HEK293 (cell line): ENCODE data around the gene MAL.

ENCODE experiments used
- CTCF ChIA-PET: fragments of 350-600 bp; formaldehyde crosslinking; extraction: SDS; loops from one replicate; lab custom pipeline; 2021; ENCODE audit warnings: antibody characterized with exemption; lab: Yijun Ruan, JAX
- POLR2A ChIA-PET: fragments of 300-600 bp; formaldehyde crosslinking; extraction: SDS; loops from one replicate; lab custom pipeline; 2020; ENCODE audit warnings: antibody characterized with exemption, inconsistent platforms; lab: Yijun Ruan, JAX
- H3K27ac ChIP-seq: fragments of 200-500 bp; sonication (Bioruptor generic); 2 replicates; pipeline ENCODE4 v1.5.1; 2014; ENCODE audit warnings: low read depth, low read length, control low read depth, inconsistent platforms; ENCODE audit errors: extremely low read depth
- H3K36me3 ChIP-seq, 2 experiments: fragments of 200-500 bp in 1 of 2; sonication (Bioruptor generic) in 1 of 2; 1 replicate in 1 of 2; 2 replicates in 1 of 2; pipeline ENCODE4 v1.5.1; 2014 to 2017; ENCODE audit warnings: inconsistent platforms in 2 of 2, low read length in 2 of 2; ENCODE audit not compliant: control insufficient read depth in 2 of 2, insufficient read depth in 1 of 2
- H3K4me1 ChIP-seq: fragments of 200-500 bp; sonication (Bioruptor generic); 2 replicates; pipeline ENCODE4 v1.5.1; 2014; ENCODE audit warnings: mild to moderate bottlenecking, low read length, inconsistent platforms; ENCODE audit not compliant: control insufficient read depth, insufficient read depth
- H3K4me3 ChIP-seq: 2 replicates; pipeline ENCODE4 v1.5.1; 2011; ENCODE audit warnings: low read depth, mild to moderate bottlenecking, control low read depth, low read length, moderate library complexity
- H3K9me3 ChIP-seq: fragments of 200-500 bp; sonication (Bioruptor generic); 2 replicates; pipeline ENCODE4 v1.5.1; 2014; ENCODE audit warnings: low read depth, low read length, inconsistent platforms; ENCODE audit not compliant: control insufficient read depth, insufficient read depth
- EGR2 ChIP-seq: fragments of 450-650 bp; formaldehyde crosslinking; IDR thresholded peaks from 2 replicates; pipeline ENCODE4 v1.5.1; 2016; ENCODE audit warnings: low read depth, missing biosample characterization, missing genetic modification characterization
- GFI1B ChIP-seq: fragments of 450-650 bp; formaldehyde crosslinking; IDR thresholded peaks from 2 replicates; pipeline ENCODE4 v1.5.1; 2016; ENCODE audit warnings: missing biosample characterization, missing genetic modification characterization
- KLF10 ChIP-seq: fragments of 450-650 bp; IDR thresholded peaks from 2 replicates; pipeline ENCODE4 v1.5.1; 2018; ENCODE audit warnings: missing biosample characterization, mild to moderate bottlenecking, missing genetic modification characterization
- RBAK ChIP-seq: fragments of 450-650 bp; formaldehyde crosslinking; IDR thresholded peaks from 2 replicates; pipeline ENCODE4 v1.5.1; 2016; ENCODE audit warnings: missing biosample characterization, missing genetic modification characterization
- ZNF10 ChIP-seq: fragments of 450-650 bp; formaldehyde crosslinking; IDR thresholded peaks from 2 replicates; pipeline ENCODE4 v1.5.1; 2017; ENCODE audit warnings: missing biosample characterization, missing genetic modification characterization
- ZNF274 ChIP-seq, 2 experiments: fragments of 200-500 bp in 1 of 2; fragments of 450-650 bp in 1 of 2; sonication (Bioruptor generic) in 1 of 2; formaldehyde crosslinking in 1 of 2; IDR thresholded peaks; 2 replicates each; pipeline versions ENCODE4 v1.5.1 to v1.6.1; 2014 to 2016; ENCODE audit warnings: borderline replicate concordance in 1 of 2, inconsistent platforms in 1 of 2, low read length in 1 of 2, missing biosample characterization in 1 of 2, missing genetic modification characterization in 1 of 2
- ZNF341 ChIP-seq: fragments of 450-650 bp; formaldehyde crosslinking; IDR thresholded peaks from 2 replicates; pipeline ENCODE4; 2016; ENCODE audit warnings: low read depth, missing biosample characterization, missing genetic modification characterization
- ZNF394 ChIP-seq: fragments of 450-650 bp; formaldehyde crosslinking; IDR thresholded peaks from 2 replicates; pipeline ENCODE4 v1.5.1; 2016; ENCODE audit warnings: missing biosample characterization, missing genetic modification characterization, mild to moderate bottlenecking, moderate library complexity, borderline replicate concordance
- ZNF404 ChIP-seq: fragments of 450-650 bp; formaldehyde crosslinking; IDR thresholded peaks from 2 replicates; pipeline ENCODE4 v1.5.1; 2017; ENCODE audit warnings: missing biosample characterization, missing genetic modification characterization
- ZNF433 ChIP-seq: fragments of 450-650 bp; formaldehyde crosslinking; IDR thresholded peaks from 2 replicates; pipeline ENCODE4 v1.5.1; 2016; ENCODE audit warnings: missing biosample characterization, missing genetic modification characterization, low read depth
- ZNF48 ChIP-seq: fragments of 450-650 bp; formaldehyde crosslinking; IDR thresholded peaks from 2 replicates; pipeline ENCODE4 v1.5.1; 2016; ENCODE audit warnings: missing biosample characterization, missing genetic modification characterization
- ZNF776 ChIP-seq: fragments of 450-650 bp; formaldehyde crosslinking; IDR thresholded peaks from 2 replicates; pipeline ENCODE4 v1.5.0; 2017; ENCODE audit warnings: missing biosample characterization, missing genetic modification characterization, borderline replicate concordance
- TF ChIP-seq, protein P1 (sequence below): fragments of 450-650 bp; formaldehyde crosslinking; optimal IDR thresholded peaks from 2 replicates; pipeline ENCODE3; 2016; ENCODE audit warnings: missing biosample characterization, mild to moderate bottlenecking, missing genetic modification characterization
- TF ChIP-seq, protein P2 (sequence below): fragments of 450-650 bp; formaldehyde crosslinking; IDR thresholded peaks from 2 replicates; pipeline ENCODE4 v1.5.1; 2017; ENCODE audit warnings: missing biosample characterization, missing genetic modification characterization
- TF ChIP-seq, protein P3 (sequence below): fragments of 450-650 bp; formaldehyde crosslinking; IDR thresholded peaks from 2 replicates; pipeline ENCODE4 v1.5.1; 2017; ENCODE audit warnings: missing biosample characterization, missing genetic modification characterization
- TF ChIP-seq, protein P4 (sequence below): fragments of 450-650 bp; formaldehyde crosslinking; IDR thresholded peaks from 2 replicates; pipeline ENCODE4 v1.5.1; 2016; ENCODE audit warnings: missing biosample characterization, missing genetic modification characterization
- TF ChIP-seq, protein P5 (sequence below): fragments of 450-650 bp; formaldehyde crosslinking; IDR thresholded peaks from 2 replicates; pipeline ENCODE4 v1.5.1; 2016; ENCODE audit warnings: missing biosample characterization, missing genetic modification characterization
- TF ChIP-seq, protein P6 (sequence below): sonication (generic); formaldehyde crosslinking; IDR thresholded peaks from 2 replicates; pipeline ENCODE4 v1.8.1; 2022; ENCODE audit warnings: mild to moderate bottlenecking, moderate library complexity, missing genetic modification reagents
- TF ChIP-seq, protein P7 (sequence below): fragments of 450-650 bp; formaldehyde crosslinking; IDR thresholded peaks from 2 replicates; pipeline ENCODE4 v1.5.1; 2016; ENCODE audit warnings: missing biosample characterization, missing genetic modification characterization
- TF ChIP-seq, protein P8 (sequence below): fragments of 450-650 bp; formaldehyde crosslinking; IDR thresholded peaks from 2 replicates; pipeline ENCODE4 v1.5.1; 2016; ENCODE audit warnings: missing biosample characterization, missing genetic modification characterization

Gene MAL

DNA sequence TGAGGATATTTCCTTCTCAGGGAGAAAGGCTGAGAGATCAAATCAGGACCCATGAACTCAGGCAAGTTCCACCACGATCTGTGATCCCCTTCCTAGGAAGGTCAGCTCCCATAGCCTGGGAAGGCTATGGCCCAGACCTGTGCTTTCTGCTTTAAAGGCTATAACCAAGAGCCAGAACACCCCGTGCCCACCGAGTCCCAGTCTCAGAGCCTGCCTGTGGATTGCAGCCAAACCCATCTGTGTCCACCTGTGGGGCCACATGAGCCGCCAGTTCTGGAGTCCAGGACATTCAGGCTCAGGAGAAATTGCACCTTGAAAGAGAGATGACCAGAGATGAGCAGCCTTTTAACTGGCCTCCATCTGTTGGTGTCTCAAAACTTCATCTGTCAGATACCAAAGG, 46.9 kb downstream of the MAL start:
- H3K9me3 ChIP-seq = no peaks in the 10 kb centered on the region
- ChIA-PET CTCF (interaction anchor here (1.5 kb wide), 1 partner anchor 43 kb away, joined by 6 read pairs; no protein-coding TSS in a partner anchor), POLR2A (no interaction called here)
- H3K4me1 ChIP-seq = no peaks in the 10 kb centered on the region
- no peak overlapping the region for H3K27ac ChIP-seq
- H3K36me3 ChIP-seq = no peaks in the 10 kb centered on the region
- H3K4me3 ChIP-seq = no peak overlapping the region
- no peak for TF ChIP-seq GFI1B
- no peak for TF ChIP-seq KLF10
- TF ChIP-seq ZNF341 (tag by site-specific recombination) = no peak
- no peak for TF ChIP-seq ZNF433
- TF ChIP-seq RBAK = no peak
- no peak for TF ChIP-seq ZNF274 (IDR thresholded peaks at IDR 0.05; ENCODE audit: low read length)
- no peak for TF ChIP-seq ZNF274 (tag by site-specific recombination; IDR thresholded peaks at IDR 0.05; ENCODE audit: borderline replicate concordance)
- TF ChIP-seq, protein P1, sequence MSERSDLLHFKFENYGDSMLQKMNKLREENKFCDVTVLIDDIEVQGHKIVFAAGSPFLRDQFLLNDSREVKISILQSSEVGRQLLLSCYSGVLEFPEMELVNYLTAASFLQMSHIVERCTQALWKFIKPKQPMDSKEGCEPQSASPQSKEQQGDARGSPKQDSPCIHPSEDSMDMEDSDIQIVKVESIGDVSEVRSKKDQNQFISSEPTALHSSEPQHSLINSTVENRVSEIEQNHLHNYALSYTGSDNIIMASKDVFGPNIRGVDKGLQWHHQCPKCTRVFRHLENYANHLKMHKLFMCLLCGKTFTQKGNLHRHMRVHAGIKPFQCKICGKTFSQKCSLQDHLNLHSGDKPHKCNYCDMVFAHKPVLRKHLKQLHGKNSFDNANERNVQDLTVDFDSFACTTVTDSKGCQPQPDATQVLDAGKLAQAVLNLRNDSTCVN (tag by site-specific recombination) = no peak
- TF ChIP-seq, protein P2, sequence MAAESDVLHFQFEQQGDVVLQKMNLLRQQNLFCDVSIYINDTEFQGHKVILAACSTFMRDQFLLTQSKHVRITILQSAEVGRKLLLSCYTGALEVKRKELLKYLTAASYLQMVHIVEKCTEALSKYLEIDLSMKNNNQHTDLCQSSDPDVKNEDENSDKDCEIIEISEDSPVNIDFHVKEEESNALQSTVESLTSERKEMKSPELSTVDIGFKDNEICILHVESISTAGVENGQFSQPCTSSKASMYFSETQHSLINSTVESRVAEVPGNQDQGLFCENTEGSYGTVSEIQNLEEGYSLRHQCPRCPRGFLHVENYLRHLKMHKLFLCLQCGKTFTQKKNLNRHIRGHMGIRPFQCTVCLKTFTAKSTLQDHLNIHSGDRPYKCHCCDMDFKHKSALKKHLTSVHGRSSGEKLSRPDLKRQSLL (tag by site-specific recombination) = no peak
- no peak for TF ChIP-seq ZNF404
- TF ChIP-seq, protein P3, sequence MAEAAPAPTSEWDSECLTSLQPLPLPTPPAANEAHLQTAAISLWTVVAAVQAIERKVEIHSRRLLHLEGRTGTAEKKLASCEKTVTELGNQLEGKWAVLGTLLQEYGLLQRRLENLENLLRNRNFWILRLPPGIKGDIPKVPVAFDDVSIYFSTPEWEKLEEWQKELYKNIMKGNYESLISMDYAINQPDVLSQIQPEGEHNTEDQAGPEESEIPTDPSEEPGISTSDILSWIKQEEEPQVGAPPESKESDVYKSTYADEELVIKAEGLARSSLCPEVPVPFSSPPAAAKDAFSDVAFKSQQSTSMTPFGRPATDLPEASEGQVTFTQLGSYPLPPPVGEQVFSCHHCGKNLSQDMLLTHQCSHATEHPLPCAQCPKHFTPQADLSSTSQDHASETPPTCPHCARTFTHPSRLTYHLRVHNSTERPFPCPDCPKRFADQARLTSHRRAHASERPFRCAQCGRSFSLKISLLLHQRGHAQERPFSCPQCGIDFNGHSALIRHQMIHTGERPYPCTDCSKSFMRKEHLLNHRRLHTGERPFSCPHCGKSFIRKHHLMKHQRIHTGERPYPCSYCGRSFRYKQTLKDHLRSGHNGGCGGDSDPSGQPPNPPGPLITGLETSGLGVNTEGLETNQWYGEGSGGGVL (tag by site-specific recombination) = no peak
- TF ChIP-seq ZNF776 (tag by site-specific recombination) = no peak
- TF ChIP-seq, protein P4, sequence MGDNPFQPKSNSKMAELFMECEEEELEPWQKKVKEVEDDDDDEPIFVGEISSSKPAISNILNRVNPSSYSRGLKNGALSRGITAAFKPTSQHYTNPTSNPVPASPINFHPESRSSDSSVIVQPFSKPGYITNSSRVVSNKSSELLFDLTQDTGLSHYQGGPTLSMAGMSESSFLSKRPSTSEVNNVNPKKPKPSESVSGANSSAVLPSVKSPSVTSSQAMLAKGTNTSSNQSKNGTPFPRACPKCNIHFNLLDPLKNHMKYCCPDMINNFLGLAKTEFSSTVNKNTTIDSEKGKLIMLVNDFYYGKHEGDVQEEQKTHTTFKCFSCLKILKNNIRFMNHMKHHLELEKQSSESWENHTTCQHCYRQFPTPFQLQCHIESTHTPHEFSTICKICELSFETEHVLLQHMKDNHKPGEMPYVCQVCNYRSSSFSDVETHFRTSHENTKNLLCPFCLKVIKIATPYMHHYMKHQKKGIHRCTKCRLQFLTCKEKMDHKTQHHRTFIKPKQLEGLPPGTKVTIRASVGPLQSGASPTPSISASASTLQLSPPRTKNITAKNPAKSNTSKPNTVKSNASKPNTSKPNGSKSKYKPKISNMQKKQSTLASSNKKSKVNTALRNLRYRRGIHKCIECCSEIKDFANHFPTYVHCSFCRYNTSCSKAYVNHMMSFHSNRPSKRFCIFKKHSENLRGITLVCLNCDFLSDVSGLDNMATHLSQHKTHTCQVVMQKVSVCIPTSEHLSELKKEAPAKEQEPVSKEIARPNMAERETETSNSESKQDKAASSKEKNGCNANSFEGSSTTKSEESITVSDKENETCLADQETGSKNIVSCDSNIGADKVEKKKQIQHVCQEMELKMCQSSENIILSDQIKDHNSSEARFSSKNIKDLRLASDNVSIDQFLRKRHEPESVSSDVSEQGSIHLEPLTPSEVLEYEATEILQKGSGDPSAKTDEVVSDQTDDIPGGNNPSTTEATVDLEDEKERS (tag by site-specific recombination) = no peak
- TF ChIP-seq ZNF10 (tag by site-specific recombination) = no peak

DNA sequence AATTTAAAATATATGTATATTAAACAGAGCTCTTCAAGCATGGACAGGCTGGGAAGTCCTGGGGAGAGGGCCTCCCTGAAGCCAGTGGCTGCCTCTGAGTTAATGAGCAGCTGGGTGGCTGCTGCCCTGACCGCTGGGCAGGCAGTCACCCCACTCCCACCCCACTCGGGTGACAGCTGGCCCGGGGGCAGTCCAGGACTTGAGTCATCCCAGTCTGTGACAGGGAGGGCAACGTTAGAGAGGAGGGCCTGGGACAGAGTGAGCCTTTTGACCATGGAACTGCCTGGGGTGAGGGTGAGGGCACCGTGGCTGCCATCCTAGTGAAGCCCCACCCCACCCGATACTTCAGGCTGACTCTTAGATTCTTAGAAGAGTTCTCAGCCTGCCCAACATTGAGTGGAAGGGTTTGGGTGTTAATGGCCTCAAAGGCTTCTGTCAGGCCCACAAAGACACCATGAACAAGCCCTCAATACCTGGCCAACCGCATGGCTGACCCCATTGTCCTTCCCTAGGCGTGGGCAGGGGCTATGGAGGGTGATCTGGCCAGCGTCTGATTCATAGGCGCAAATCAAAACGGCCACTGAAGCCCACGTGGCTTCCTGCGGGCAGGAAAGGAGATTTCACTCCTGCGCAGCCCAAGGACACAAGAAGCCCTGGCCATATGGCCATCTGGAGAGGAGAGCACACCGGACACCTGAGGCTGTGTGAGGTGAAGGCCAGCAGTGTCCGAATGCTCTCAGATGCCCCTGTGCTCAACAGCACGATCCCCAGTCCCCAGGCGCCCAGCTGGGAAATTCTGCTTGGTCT, 48.6 kb downstream of the MAL start:
- ChIA-PET CTCF (interaction anchor here (1.0 to 1.5 kb wide), 3 partner anchors 9 to 41 kb away, joined by 4 to 6 read pairs (median 5); no protein-coding TSS in a partner anchor), POLR2A (no interaction called here)
- no peaks in the 10 kb centered on the region for H3K4me1 ChIP-seq
- H3K4me3 ChIP-seq = no peak overlapping the region
- H3K36me3 ChIP-seq = no peaks in the 10 kb centered on the region
- H3K27ac ChIP-seq = no peak overlapping the region
- no peaks in the 10 kb centered on the region for H3K9me3 ChIP-seq
- TF ChIP-seq EGR2 (tag by site-specific recombination) (no peak), ZNF48 (tag by site-specific recombination) (no peak), ZNF394 (tag by site-specific recombination) (no peak)
- TF ChIP-seq, protein P5, sequence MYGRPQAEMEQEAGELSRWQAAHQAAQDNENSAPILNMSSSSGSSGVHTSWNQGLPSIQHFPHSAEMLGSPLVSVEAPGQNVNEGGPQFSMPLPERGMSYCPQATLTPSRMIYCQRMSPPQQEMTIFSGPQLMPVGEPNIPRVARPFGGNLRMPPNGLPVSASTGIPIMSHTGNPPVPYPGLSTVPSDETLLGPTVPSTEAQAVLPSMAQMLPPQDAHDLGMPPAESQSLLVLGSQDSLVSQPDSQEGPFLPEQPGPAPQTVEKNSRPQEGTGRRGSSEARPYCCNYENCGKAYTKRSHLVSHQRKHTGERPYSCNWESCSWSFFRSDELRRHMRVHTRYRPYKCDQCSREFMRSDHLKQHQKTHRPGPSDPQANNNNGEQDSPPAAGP (tag by site-specific recombination) = no peak
- TF ChIP-seq, protein P6, sequence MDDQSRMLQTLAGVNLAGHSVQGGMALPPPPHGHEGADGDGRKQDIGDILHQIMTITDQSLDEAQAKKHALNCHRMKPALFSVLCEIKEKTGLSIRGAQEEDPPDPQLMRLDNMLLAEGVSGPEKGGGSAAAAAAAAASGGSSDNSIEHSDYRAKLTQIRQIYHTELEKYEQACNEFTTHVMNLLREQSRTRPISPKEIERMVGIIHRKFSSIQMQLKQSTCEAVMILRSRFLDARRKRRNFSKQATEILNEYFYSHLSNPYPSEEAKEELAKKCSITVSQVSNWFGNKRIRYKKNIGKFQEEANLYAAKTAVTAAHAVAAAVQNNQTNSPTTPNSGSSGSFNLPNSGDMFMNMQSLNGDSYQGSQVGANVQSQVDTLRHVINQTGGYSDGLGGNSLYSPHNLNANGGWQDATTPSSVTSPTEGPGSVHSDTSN (CRISPR knock-in tag) = no peak
- TF ChIP-seq, protein P7, sequence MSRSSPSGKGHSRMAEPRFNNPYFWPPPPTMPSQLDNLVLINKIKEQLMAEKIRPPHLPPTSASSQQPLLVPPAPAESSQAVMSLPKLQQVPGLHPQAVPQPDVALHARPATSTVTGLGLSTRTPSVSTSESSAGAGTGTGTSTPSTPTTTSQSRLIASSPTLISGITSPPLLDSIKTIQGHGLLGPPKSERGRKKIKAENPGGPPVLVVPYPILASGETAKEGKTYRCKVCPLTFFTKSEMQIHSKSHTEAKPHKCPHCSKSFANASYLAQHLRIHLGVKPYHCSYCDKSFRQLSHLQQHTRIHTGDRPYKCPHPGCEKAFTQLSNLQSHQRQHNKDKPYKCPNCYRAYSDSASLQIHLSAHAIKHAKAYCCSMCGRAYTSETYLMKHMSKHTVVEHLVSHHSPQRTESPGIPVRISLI (tag by site-specific recombination) = no peak
- TF ChIP-seq, protein P8, sequence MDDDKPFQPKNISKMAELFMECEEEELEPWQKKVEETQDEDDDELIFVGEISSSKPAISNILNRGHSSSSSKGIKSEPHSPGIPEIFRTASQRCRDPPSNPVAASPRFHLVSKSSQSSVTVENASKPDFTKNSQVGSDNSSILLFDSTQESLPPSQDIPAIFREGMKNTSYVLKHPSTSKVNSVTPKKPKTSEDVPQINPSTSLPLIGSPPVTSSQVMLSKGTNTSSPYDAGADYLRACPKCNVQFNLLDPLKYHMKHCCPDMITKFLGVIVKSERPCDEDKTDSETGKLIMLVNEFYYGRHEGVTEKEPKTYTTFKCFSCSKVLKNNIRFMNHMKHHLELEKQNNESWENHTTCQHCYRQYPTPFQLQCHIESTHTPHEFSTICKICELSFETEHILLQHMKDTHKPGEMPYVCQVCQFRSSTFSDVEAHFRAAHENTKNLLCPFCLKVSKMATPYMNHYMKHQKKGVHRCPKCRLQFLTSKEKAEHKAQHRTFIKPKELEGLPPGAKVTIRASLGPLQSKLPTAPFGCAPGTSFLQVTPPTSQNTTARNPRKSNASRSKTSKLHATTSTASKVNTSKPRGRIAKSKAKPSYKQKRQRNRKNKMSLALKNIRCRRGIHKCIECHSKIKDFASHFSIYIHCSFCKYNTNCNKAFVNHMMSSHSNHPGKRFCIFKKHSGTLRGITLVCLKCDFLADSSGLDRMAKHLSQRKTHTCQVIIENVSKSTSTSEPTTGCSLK (tag by site-specific recombination) = no peak
